Naive thymus-derived CD4-positive, alpha-beta T cell (primary cell): ENCODE measurements around the gene ACOT9. TPM values are rescaled to one million over a fixed set of nuclear protein-coding genes. Genes with fewer than 3 reads are reported as not detected.

Experiments used
- ATAC-seq: fragments of 150-1000 bp; cut with Tn5 transposase; 2 replicates; pipeline ENCODE4 v1.10.0; 2021; ENCODE audit warnings: mild to moderate bottlenecking, moderate library complexity
- CTCF ChIA-PET: fragments of 350-600 bp; sonication (Branson Sonifier 250); formaldehyde crosslinking; loops from one replicate; lab custom pipeline; 2021; ENCODE audit warnings: antibody characterized with exemption; lab: Charles Lee
- POLR2A ChIA-PET: fragments of 350-600 bp; sonication (Branson Sonifier 250); formaldehyde crosslinking; loops from one replicate; lab custom pipeline; 2021; ENCODE audit warnings: antibody characterized with exemption, inconsistent platforms; lab: Charles Lee
- DNase-seq, 9 donors: peaks; one replicate each; pipeline versions ENCODE4 v3.0.0 to v3.0.0-alpha.2; 2020 to 2022; ENCODE audit warnings: mixed read lengths in 1 of 9
- H3K27ac ChIP-seq: one replicate; pipeline ENCODE4 v1.7.0; 2013; ENCODE audit warnings: mild to moderate bottlenecking, low read depth, low read length, moderate library complexity
- H3K27me3 ChIP-seq, 2 donors: one replicate each; pipeline ENCODE4 v1.7.0; 2013; ENCODE audit warnings: low read length in 2 of 2, mild to moderate bottlenecking in 2 of 2, moderate library complexity in 2 of 2; ENCODE audit not compliant: control insufficient read depth in 2 of 2, insufficient read depth in 2 of 2
- H3K36me3 ChIP-seq, 3 experiments: 1 replicate in 2 of 3; 2 replicates in 1 of 3; pipeline ENCODE4 v1.7.0; 2013; ENCODE audit warnings: low read length in 3 of 3, mild to moderate bottlenecking in 3 of 3, moderate library complexity in 1 of 3; ENCODE audit not compliant: insufficient read depth in 3 of 3, control insufficient read depth in 2 of 3
- H3K4me1 ChIP-seq, 2 donors: one replicate each; pipeline ENCODE4 v1.7.0; 2013; ENCODE audit warnings: low read length in 2 of 2, mild to moderate bottlenecking in 2 of 2, moderate library complexity in 1 of 2; ENCODE audit not compliant: control insufficient read depth in 2 of 2, insufficient read depth in 2 of 2
- H3K4me3 ChIP-seq: 2 replicates; pipeline ENCODE4 v1.7.0; 2013; ENCODE audit warnings: mild to moderate bottlenecking, low read length
- H3K9me3 ChIP-seq, 3 experiments: 1 replicate in 2 of 3; 2 replicates in 1 of 3; pipeline ENCODE4 v1.7.0; 2013; ENCODE audit warnings: low read length in 3 of 3; ENCODE audit not compliant: control insufficient read depth in 2 of 3
- H3K27ac Mint-ChIP-seq, 9 donors: one replicate each; pipeline ENCODE4 v1.8.0; 2020 to 2022; ENCODE audit warnings: mixed read lengths in 9 of 9, mild to moderate bottlenecking in 8 of 9, moderate library complexity in 5 of 9, inconsistent platforms in 2 of 9
- H3K27me3 Mint-ChIP-seq, 5 donors: one replicate each; pipeline ENCODE4 v1.8.0; 2021 to 2022; ENCODE audit warnings: mixed read lengths in 5 of 5, mild to moderate bottlenecking in 1 of 5
- H3K36me3 Mint-ChIP-seq, 5 donors: one replicate each; pipeline ENCODE4 v1.8.0; 2020 to 2022; ENCODE audit warnings: mixed read lengths in 5 of 5, mild to moderate bottlenecking in 3 of 5, inconsistent platforms in 1 of 5
- H3K4me1 Mint-ChIP-seq, 7 donors: one replicate each; pipeline ENCODE4 v1.8.0; 2020 to 2022; ENCODE audit warnings: mixed read lengths in 7 of 7, mild to moderate bottlenecking in 3 of 7, inconsistent platforms in 1 of 7
- H3K4me3 Mint-ChIP-seq, 10 donors: one replicate each; pipeline ENCODE4 v1.8.0; 2020 to 2022; ENCODE audit warnings: mild to moderate bottlenecking in 10 of 10, mixed read lengths in 10 of 10, moderate library complexity in 6 of 10, inconsistent platforms in 2 of 10
- H3K9me3 Mint-ChIP-seq, 11 donors: one replicate each; pipeline ENCODE4 v1.8.0; 2020 to 2022; ENCODE audit warnings: mixed read lengths in 11 of 11, mild to moderate bottlenecking in 4 of 11, inconsistent platforms in 1 of 11, moderate library complexity in 1 of 11
- intact Hi-C, 2 donors: fragments of 100-400 bp; cut with micrococcal nuclease; formaldehyde crosslinking; loops; one replicate each; pipeline ENCODE4 v1.15.1; 2023
- polyA plus RNA-seq, 2 donors: library from polyadenylated mRNA; unstranded; fragments of 300-500 nt; fragmentation: Illumina TruSeq; gene quantifications; one replicate each; pipeline ENCODE4 v1.2.3, GENCODE V29; 2021
- total RNA-seq, 6 experiments: library from RNA in 5 of 6; stranded (reverse) in 5 of 6; gene quantifications; 1 replicate in 5 of 6; 2 replicates in 1 of 6; pipeline ENCODE4 v1.2.3 and lab custom pipeline; 2021 to 2026

Gene ACOT9
- total and polyA plus RNA-seq, 7 experiments from 2014 or later, result 5.9 to 40.1 (median 9.0) TPM

GRCh38 chrX:23668335-23668734 lies 74.7 kb downstream of the ACOT9 start:
- no peaks in the 10 kb centered on the region for H3K27me3 ChIP-seq
- CTCF ChIA-PET, result no interaction called here
- H3K27ac ChIP-seq, result peak overlapping the region; percentile 85
- no peaks in the 10 kb centered on the region for H3K9me3 ChIP-seq
- peaks cover 0 to 6% (median 0%) of the 10 kb centered on the region in 5 donors for H3K36me3 Mint-ChIP-seq
- intact Hi-C loops, result loop anchor here (5.0 to 10.0 kb wide), 4 partner anchors 74 to 1024 kb away; partner anchors contain the start of genes ACOT9 (in 1 of the 2), APOO (in 1 of the 2), CXorf58 (in 1 of the 2) and PDK3 (in 1 of the 2)
- peaks cover 0 to 4% (median 0%) of the 10 kb centered on the region in 3 experiments for H3K36me3 ChIP-seq
- no peaks in the 10 kb centered on the region for H3K9me3 Mint-ChIP-seq
- H3K4me3 Mint-ChIP-seq, result peak overlapping the region; percentile 80 to 94 (median 92)
- H3K4me1 Mint-ChIP-seq, result peaks cover 6 to 25% (median 18%) of the 10 kb centered on the region in 7 donors
- H3K27me3 Mint-ChIP-seq, result no peaks in the 10 kb centered on the region
- POLR2A ChIA-PET, result no interaction called here
- no peak for DNase-seq
- peaks cover 6 to 9% of the 10 kb centered on the region in 2 donors for H3K4me1 ChIP-seq
- H3K27ac Mint-ChIP-seq, result peak overlapping the region in 8 of 9 donors; percentile 71 to 89 (median 78)
- peak overlapping the region; percentile 73 for H3K4me3 ChIP-seq
- ATAC-seq, result no peak

GRCh38 chrX:23667239-23668177 lies 75.6 kb downstream of the ACOT9 start, which contains the start of gene PRDX4:
Gene PRDX4, plus strand, starts transcription at chrX:23667493. Its CDS starts 78 bp downstream, at chrX:23667571.
- ATAC-seq (peak; percentile 96), DNase-seq (peak; percentile 42 to 79 (median 57))
- Mint-ChIP-seq H3K4me3 (peak within 1 kb of the TSS; percentile 80 to 94 (median 92)), H3K36me3 (peaks cover 0 to 6% (median 0%) of the 10 kb centered on the region in 5 donors), H3K9me3 (no peaks in the 10 kb centered on the region), H3K27me3 (no peaks in the 10 kb centered on the region), H3K4me1 (peaks cover 6 to 29% (median 23%) of the 10 kb centered on the region in 7 donors), H3K27ac (peak within 1 kb of the TSS; percentile 71 to 97 (median 89))
- Histone ChIP-seq H3K27me3 (no peaks in the 10 kb centered on the region), H3K4me3 (peak within 1 kb of the TSS; percentile 73), H3K36me3 (no peaks in the 10 kb centered on the region), H3K9me3 (no peaks in the 10 kb centered on the region), H3K27ac (peak within 1 kb of the TSS; percentile 85), H3K4me1 (peaks cover 10 to 12% of the 10 kb centered on the region in 2 donors)
- ChIA-PET CTCF (no interaction called here), POLR2A (interaction anchor here (0.6 to 1.4 kb wide), 6 partner anchors 9 to 289 kb away, joined by 3 to 4 read pairs (median 3); partner anchors contain the start of gene SAT1)
- intact Hi-C loops, result loop anchor here (1.0 to 10.0 kb wide), 12 partner anchors 75 to 1025 kb away; partner anchors contain the start of genes CXorf58 (in 2 of the 2), EIF2S3 (in 2 of the 2), ACOT9 (in 1 of the 2) and APOO (in 1 of the 2)

GRCh38 chrX:23666282-23666681 lies 76.8 kb downstream of the ACOT9 start:
- no peak for ATAC-seq
- H3K27me3 ChIP-seq, result no peaks in the 10 kb centered on the region
- POLR2A ChIA-PET, result interaction anchor here (0.9 to 1.4 kb wide), 3 partner anchors 8 to 16 kb away, joined by 3 to 4 read pairs (median 3); no protein-coding TSS in a partner anchor
- CTCF ChIA-PET, result no interaction called here
- Mint-ChIP-seq H3K4me3 (peak overlapping the region in 9 of 10 donors; percentile 22 to 91 (median 52)), H3K27ac (peak overlapping the region in 5 of 9 donors; percentile 45 to 92 (median 72)), H3K9me3 (no peaks in the 10 kb centered on the region), H3K4me1 (peaks cover 9 to 40% (median 34%) of the 10 kb centered on the region in 7 donors), H3K27me3 (no peaks in the 10 kb centered on the region), H3K36me3 (peaks cover 0 to 5% (median 0%) of the 10 kb centered on the region in 5 donors)
- H3K9me3 ChIP-seq, result no peaks in the 10 kb centered on the region
- H3K4me1 ChIP-seq, result peaks cover 11 to 19% of the 10 kb centered on the region in 2 donors
- H3K27ac ChIP-seq, result no peak overlapping the region
- no peak for DNase-seq
- no peak overlapping the region for H3K4me3 ChIP-seq
- H3K36me3 ChIP-seq, result no peaks in the 10 kb centered on the region
- intact Hi-C loops, result loop anchor here (2.0 to 10.0 kb wide), 8 partner anchors 76 to 1026 kb away; partner anchors contain the start of genes ACOT9 (in 1 of the 2), APOO (in 1 of the 2), CXorf58 (in 1 of the 2) and PDK3 (in 1 of the 2)

- ATAC-seq (no peak), DNase-seq (no peak)
- Mint-ChIP-seq H3K9me3 (no peaks in the 10 kb centered on the region), H3K27ac (peak overlapping the region in 3 of 9 donors; percentile 22 to 52 (median 47)), H3K4me3 (no peak overlapping the region), H3K4me1 (peaks cover 9 to 43% (median 37%) of the 10 kb centered on the region in 7 donors), H3K36me3 (peaks cover 0 to 4% (median 0%) of the 10 kb centered on the region in 5 donors), H3K27me3 (no peaks in the 10 kb centered on the region)
- Histone ChIP-seq H3K36me3 (no peaks in the 10 kb centered on the region), H3K27ac (no peak overlapping the region), H3K27me3 (no peaks in the 10 kb centered on the region), H3K9me3 (no peaks in the 10 kb centered on the region), H3K4me3 (no peak overlapping the region), H3K4me1 (peaks cover 11 to 19% of the 10 kb centered on the region in 2 donors)
- intact Hi-C loops, result loop anchor here in 1 of 2 donors (10.0 kb wide), 1 partner anchor 240 kb away; the partner anchor contains the start of genes APOO and CXorf58
- POLR2A ChIA-PET, result no interaction called here
- CTCF ChIA-PET, result no interaction called here
Observed at GRCh38 chrX:23664496-23664895, 78.6 kb downstream of the ACOT9 start.

GRCh38 chrX:23662853-23663252 lies 80.2 kb downstream of the ACOT9 start:
- Mint-ChIP-seq H3K27me3 (no peaks in the 10 kb centered on the region), H3K4me3 (peak overlapping the region in 4 of 10 donors; percentile 34 to 54 (median 44)), H3K36me3 (peaks cover 0 to 3% (median 0%) of the 10 kb centered on the region in 5 donors), H3K9me3 (no peaks in the 10 kb centered on the region), H3K27ac (peak overlapping the region in 7 of 9 donors; percentile 49 to 91 (median 75)), H3K4me1 (peaks cover 7 to 37% (median 29%) of the 10 kb centered on the region in 7 donors)
- no peak for DNase-seq
- no peaks in the 10 kb centered on the region for H3K9me3 ChIP-seq
- H3K4me1 ChIP-seq, result peaks cover 5 to 15% of the 10 kb centered on the region in 2 donors
- H3K36me3 ChIP-seq, result no peaks in the 10 kb centered on the region
- intact Hi-C loops, result loop anchor here in 1 of 2 donors (1.0 to 10.0 kb wide), 2 partner anchors 242 to 391 kb away; partner anchors contain the start of genes APOO, CXorf58 and EIF2S3
- no peak for ATAC-seq
- ChIA-PET POLR2A (no interaction called here), CTCF (no interaction called here)
- no peak overlapping the region for H3K4me3 ChIP-seq
- H3K27me3 ChIP-seq, result no peaks in the 10 kb centered on the region
- peak overlapping the region; percentile 12 for H3K27ac ChIP-seq

GRCh38 chrX:23662187-23662586 lies 80.9 kb downstream of the ACOT9 start:
- DNase-seq (peak in 7 of 9 donors; percentile 9 to 48 (median 12)), ATAC-seq (peak; percentile 72)
- Mint-ChIP-seq H3K4me1 (peaks cover 7 to 36% (median 28%) of the 10 kb centered on the region in 7 donors), H3K36me3 (peaks cover 0 to 3% (median 0%) of the 10 kb centered on the region in 5 donors), H3K9me3 (no peaks in the 10 kb centered on the region), H3K27me3 (no peaks in the 10 kb centered on the region), H3K27ac (peak overlapping the region; percentile 49 to 91 (median 76)), H3K4me3 (peak overlapping the region in 8 of 10 donors; percentile 6 to 66 (median 43))
- ChIA-PET POLR2A (no interaction called here), CTCF (no interaction called here)
- intact Hi-C loops, result loop anchor here in 1 of 2 donors (1.0 to 10.0 kb wide), 2 partner anchors 243 to 392 kb away; partner anchors contain the start of genes APOO, CXorf58 and EIF2S3
- H3K4me1 ChIP-seq, result peaks cover 5 to 15% of the 10 kb centered on the region in 2 donors
- no peak overlapping the region for H3K27ac ChIP-seq
- no peaks in the 10 kb centered on the region for H3K27me3 ChIP-seq
- H3K9me3 ChIP-seq, result no peaks in the 10 kb centered on the region
- no peaks in the 10 kb centered on the region for H3K36me3 ChIP-seq
- no peak overlapping the region for H3K4me3 ChIP-seq
